COLO668 (cell line): Measurements from ENCODE around the gene OSBPL2.
A peak's percentile ranks its signal among the peaks of the same experiment; 100 is the strongest.

ENCODE experiments used
- DNase-seq: peaks from one replicate; lab custom pipeline; 2025; ENCODE audit not compliant: unreplicated experiment; lab: John Stamatoyannopoulos, UW

The OSBPL2 gene

DNA sequence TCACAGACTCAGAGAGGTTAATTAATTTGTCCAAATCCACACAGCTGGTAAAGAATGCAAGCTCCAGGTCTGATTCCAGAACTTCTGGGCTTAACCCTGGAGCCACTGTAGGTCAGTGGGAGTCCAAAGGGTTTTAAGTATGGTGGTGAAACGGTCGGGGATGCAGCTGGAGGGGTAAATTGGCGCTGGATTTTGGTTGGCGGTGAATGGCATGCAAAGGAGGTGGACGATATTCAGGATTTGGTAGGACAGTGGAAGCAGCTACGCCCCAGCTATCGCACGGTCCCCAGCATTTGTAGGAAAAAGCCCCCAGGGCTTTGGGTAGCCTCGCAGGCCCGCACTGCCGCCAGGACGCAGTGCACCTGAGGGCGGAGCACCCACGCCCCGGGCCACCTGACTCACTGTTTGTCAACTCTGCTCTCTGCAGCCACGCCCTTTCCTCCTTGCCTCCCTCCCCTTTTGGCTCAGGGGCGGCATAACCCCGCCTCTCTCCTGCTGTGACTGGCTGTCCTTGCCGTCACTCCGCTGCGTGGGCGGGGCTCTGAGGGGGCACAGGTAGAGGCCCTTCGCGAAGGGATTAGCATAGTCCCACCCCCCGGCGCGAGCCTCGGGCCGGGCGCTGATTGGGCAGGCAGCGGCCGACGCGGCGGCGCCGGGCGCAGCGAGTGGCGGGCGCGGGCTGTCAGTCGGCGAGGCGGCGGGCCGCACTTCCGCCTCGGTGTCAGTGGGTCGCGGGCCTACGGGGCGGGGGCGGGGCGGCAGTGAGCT lies at the start of gene OSBPL2:
OSBPL2 (plus strand) TSS at position 721 of the 768 bp plus-strand sequence. CDS start 17,664 bp downstream, outside the sequence.
- DNase-seq: peak; percentile 99

GRCh38 chr20:62190639-62191411 lies 47.5 kb upstream of the OSBPL2 start:
- no peak for DNase-seq

DNA sequence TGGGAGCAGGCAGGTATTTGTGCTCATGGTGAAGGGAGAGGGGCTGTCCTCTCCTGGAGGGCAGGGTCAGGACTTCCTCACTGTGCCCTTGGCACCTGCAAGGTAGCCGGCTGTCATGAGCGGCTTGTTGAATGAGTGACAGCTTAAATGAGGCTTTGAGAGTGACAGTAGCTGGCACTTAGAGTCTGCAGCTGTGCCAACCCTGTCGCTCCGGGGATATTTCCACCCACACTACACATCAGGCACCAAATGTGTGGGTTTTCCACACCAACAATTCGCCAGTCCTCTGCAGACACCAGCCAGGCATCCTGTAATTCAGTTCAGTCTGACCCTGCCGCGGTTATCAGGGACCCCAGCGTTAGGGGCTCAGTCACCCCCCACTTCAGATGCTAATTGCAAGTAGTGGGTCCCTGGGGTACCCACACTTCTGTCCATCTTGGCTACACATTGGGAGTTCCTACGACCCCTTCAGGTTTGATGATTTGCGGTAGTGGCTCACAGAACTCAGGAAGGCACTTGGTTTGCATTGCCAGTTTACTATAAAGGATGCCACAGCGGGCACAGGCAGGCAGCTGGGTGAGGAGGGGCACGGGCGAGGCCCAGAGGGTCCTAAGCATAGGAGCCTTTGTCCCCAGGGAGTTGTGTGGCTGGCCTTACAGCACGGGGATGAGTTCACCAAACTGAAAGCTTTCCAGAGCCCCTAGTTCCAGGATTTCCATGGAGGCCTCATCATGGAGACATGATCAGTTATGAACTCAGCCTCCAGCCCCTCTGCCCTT lies 46.4 kb upstream of the OSBPL2 start:
- DNase-seq: no peak

DNA sequence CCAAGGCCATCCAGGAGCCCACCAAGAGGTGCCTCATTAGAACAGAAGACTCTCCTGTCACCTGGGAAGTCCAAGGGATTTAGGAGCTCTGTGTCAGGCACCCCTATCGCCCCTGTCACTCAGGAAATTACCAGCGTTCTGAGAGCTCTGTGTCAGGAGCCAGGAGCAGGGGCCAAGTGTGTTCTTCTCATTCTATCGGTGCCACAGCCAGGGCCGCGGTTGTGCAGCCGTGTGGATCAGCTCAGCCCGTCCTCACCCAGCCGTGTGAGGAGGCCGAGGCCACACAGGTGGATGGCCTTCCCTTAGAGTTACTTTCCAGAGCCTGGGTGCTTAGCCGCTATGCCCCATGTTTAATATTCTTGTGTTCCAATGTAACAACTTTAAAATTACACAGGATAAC lies 45.7 kb upstream of the OSBPL2 start:
- no peak for DNase-seq

DNA sequence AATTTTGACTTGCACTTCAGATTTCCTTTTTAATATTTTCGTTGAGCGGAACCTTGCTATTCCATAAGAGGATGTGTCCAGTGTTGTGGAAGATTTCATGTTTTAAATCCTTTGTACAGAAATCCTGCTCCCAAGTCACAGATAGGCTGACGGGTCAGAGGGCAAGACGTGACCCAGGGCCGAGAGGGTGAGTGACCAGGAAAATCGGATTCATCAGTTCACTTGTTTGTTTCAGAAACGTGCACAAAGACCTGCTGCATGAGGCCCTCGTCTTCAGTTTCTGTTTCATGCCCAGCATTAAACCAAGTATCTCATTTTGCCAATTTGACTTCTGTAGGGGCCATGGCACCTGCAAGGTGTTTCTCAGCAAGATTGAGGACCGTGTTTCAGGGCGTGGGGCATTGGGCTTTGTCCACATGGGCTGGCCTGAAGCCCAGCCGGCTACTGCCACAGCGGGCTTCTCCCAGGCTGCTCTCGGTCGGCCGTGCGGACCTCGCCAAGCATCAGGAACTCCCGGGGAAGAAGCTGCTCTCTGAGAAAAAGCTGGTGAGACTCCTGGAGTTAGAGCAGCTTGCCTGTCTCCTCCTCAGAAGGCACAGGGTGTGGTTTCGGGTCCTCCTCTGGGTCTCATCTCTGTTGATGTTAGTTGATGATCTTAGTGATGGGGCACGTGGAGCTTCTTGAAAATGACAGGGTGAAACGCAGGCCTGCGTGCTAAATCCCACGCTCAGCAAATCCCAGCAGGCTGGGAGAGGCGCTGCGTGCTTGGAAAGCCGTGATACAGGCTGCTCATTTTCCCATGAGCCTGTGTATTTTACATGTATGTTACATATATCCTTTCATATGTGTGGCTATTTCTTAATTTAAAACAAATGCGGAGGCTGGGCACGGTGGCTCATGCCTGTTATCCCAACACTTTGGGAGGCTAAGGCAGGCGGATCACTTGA lies 45.0 kb upstream of the OSBPL2 start:
- DNase-seq: no peak

GRCh38 chr20:62195075-62195405 lies 43.3 kb upstream of the OSBPL2 start:
- DNase-seq: no peak

DNA sequence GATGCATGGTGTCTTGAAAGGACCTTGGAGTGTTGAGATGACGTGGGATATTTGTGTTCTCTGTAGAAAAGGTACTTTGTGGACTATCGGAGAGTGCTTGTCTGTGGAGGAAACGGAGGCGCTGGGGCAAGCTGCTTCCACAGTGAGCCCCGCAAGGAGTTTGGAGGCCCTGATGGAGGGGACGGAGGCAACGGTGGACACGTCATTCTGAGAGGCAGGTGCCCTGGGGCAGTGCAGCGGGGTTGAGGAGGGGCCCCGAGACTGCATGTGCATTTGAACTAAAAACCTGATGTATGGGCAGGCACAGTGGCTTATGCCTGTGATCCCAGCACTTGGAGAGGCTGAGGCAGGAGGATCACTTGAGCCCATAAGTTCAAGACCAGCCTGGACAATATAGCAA lies 42.6 kb upstream of the OSBPL2 start:
- no peak for DNase-seq

- DNase-seq: no peak
Measured at GRCh38 chr20:62196286-62196685, 42.0 kb upstream of the OSBPL2 start.

DNA sequence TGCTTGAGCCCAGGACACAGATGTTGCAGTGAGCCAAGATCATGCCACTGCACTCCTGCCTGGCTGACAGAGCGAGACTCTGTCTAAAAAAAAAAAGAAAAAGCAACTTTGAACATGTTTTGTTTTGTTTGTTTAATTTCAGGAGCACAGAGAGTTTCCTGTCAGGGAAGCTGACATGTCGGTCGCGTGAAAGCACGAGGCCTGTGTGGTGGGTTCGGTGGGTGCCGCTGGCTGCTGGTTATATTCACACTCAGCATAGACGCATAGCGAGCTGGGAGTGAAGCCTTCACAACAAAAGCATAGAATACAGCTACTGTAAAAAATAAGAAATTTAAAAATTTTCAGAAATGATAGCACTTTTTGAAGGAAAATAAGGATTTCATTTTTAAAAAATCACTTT lies 41.0 kb upstream of the OSBPL2 start:
- no peak for DNase-seq

DNA sequence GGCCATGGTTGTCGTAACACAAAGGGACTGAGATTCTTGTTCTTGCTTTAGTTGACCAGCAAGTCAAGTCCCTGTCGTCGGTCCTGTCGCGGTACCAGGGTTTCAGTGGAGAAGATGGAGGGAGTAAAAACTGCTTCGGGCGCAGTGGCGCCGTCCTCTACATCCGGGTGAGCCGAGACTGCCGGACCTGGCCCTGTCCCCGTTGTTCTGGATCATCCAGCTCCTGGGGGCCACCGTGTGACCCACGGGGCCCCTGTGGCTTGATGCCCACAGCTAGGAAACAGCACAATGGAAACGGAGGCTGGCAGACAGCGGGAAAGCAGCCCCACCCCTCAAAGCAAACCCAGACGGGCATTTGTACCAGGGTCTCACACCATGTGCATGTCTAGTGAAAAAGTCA lies 40.5 kb upstream of the OSBPL2 start:
- DNase-seq: no peak

GRCh38 chr20:62198496-62198895 lies 39.8 kb upstream of the OSBPL2 start:
- no peak for DNase-seq

DNA sequence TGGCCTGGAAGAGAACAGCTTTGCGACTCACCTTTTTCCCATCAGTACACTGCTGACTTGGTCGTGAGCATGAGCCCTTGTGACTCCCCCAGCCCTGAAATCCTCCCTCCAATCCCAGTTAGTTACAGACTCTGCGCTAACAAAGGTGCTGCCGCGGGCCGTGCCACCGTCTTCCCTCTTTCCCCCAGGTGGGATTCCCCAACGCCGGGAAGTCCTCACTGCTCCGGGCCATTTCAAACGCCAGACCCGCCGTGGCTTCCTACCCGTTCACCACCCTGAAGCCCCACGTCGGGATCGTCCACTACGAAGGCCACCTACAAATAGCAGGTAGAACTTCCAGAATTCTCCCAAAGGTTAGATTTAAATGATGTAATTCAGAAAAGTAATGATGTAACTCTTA lies 39.4 kb upstream of the OSBPL2 start:
- no peak for DNase-seq

DNA sequence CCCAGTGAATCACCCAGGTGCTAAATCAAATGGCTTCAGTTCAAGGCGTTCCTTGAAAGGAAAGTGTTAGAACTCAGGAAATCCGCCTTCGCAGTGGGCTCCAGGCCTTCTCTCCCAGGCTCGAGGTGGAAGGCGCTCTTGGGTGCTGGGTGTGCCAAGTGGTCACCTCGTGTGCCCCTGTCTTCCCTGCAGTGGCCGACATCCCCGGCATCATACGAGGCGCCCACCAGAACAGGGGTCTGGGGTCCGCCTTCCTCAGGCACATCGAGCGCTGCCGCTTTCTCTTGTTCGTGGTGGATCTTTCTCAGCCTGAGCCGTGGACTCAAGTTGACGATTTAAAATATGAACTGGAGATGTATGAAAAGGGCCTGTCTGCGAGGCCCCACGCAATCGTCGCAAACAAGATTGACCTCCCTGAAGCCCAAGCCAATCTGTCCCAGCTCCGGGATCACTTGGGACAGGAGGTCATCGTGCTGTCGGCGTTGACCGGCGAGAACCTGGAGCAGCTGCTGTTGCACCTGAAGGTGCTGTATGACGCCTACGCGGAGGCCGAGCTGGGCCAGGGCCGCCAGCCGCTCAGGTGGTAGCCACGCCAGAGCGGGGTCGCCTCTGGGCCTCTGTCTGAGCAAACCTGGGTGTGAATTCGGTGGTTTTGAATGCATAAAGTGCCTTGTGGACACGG lies 37.7 kb upstream of the OSBPL2 start:
- DNase-seq: no peak

DNA sequence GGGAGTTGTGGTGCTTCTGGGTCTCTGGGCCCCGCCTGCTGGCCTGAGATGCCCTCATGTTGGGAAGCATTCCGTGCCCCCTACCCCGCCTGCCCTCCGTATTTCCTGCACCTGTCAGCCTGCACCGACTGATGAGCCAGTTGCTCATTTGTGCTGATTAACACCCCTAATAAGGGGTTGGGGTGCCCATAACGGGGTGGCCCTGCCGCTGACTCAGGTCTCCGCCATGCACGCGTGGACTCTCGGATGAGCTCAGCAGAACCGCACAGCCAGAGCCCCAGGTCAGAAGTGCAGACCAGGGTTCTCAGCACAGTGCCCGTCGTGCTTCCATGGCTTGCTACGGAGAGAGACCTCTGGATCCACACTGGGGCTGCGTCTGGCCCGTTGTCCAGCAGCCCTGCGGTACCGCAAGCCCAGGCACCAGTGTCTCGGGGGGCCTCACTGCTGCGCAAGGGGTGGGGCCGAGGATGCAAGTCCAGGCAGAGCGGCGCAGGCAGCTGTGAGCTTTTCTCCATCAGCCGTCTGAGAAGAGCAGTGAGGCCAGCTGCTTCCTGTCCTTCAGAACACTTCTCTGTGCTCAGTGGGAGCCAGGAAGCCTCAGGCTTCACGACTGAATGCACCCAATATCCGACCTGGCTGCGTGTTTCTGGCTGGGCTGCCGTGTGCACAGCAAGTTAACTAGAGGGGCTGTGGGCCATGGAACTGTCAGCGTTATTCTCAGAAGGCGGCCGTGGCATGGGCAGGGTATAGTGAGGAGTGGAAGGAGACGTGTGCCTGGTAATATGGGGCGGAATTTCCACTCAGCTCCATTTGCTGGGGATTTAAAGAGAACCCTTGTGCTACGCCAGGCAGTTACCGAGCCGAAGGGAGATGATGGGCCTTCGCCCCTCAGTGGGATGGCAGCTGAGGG lies 36.9 kb upstream of the OSBPL2 start:
- no peak for DNase-seq

DNA sequence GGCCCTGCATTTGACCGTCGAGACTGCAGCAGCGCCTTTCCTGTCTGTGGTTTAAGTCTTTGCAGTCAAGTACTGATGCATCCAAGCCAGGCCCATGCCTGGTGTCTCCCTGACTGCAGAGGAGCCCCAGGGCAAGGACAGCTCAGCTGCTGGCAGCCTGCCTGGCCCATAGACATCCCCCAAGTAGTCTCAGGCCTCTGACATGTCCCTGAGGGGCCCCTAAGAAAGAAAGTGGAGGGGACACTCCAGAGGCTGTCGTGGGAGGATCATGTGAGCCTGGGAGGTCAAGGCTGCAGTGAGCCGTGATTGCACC lies 36.3 kb upstream of the OSBPL2 start:
- no peak for DNase-seq

GRCh38 chr20:62202676-62203377 lies 35.5 kb upstream of the OSBPL2 start:
- no peak for DNase-seq

- no peak for DNase-seq
Measured at GRCh38 chr20:62203378-62204030, 34.8 kb upstream of the OSBPL2 start.
